PFSK-1 (cell line): ENCODE data around the gene CAB39.

Experiments used
- FOXP2 ChIP-seq: optimal IDR thresholded peaks from 2 replicates; pipeline ENCODE3; 2011; ENCODE audit warnings: borderline replicate concordance, control low read depth, inconsistent platforms; ENCODE audit not compliant: insufficient read depth; ENCODE audit errors: extremely low read length, extremely low read depth
- POLR2AphosphoS5 ChIP-seq: IDR thresholded peaks from 2 replicates; pipeline ENCODE4 v1.6.1; 2012; ENCODE audit warnings: low read depth, mild to moderate bottlenecking, control low read depth, low read length, moderate library complexity
- REST ChIP-seq, 2 experiments: IDR thresholded peaks; 2 replicates each; pipeline versions ENCODE4 v1.6.1 to v1.8.0; 2011 to 2012; ENCODE audit warnings: low read depth in 2 of 2, low read length in 2 of 2, control low read depth in 1 of 2, inconsistent platforms in 1 of 2, mild to moderate bottlenecking in 1 of 2, moderate library complexity in 1 of 2; ENCODE audit not compliant: insufficient read depth in 1 of 2
- SIN3A ChIP-seq: IDR thresholded peaks from 2 replicates; pipeline ENCODE4 v1.6.1; 2012; ENCODE audit warnings: mild to moderate bottlenecking, low read length, moderate library complexity, borderline replicate concordance; ENCODE audit not compliant: insufficient read depth
- TAF1 ChIP-seq: IDR thresholded peaks from 2 replicates; pipeline ENCODE4 v1.6.1; 2012; ENCODE audit warnings: low read length, control low read depth, borderline replicate concordance; ENCODE audit not compliant: insufficient read depth

The CAB39 gene

GRCh38 chr2:230722207-230722885, 9.7 kb downstream of the CAB39 start:
- TF ChIP-seq FOXP2 (no peak), SIN3A (no peak), POLR2AphosphoS5 (no peak), REST (IDR thresholded peaks at IDR 0.05; ENCODE audit: insufficient read depth in 1 of 2, low read depth in 2 of 2, low read length in 2 of 2) (no peak), TAF1 (no peak)

- TF ChIP-seq POLR2AphosphoS5 (no peak), TAF1 (no peak), SIN3A (no peak), REST (IDR thresholded peaks at IDR 0.05; ENCODE audit: insufficient read depth in 1 of 2, low read depth in 2 of 2, low read length in 2 of 2) (no peak), FOXP2 (no peak)
These were observed 10.7 kb downstream of the CAB39 start for GRCh38 chr2:230723363-230723762.

- no peak for TF ChIP-seq TAF1
- no peak for TF ChIP-seq FOXP2
- no peak for TF ChIP-seq REST (IDR thresholded peaks at IDR 0.05; ENCODE audit: insufficient read depth in 1 of 2, low read depth in 2 of 2, low read length in 2 of 2)
- TF ChIP-seq SIN3A: no peak
- TF ChIP-seq POLR2AphosphoS5: no peak
These were observed 18.9 kb downstream of the CAB39 start for GRCh38 chr2:230731512-230731911.

- no peak for TF ChIP-seq TAF1
- no peak for TF ChIP-seq FOXP2
- TF ChIP-seq REST (IDR thresholded peaks at IDR 0.05; ENCODE audit: insufficient read depth in 1 of 2, low read depth in 2 of 2, low read length in 2 of 2): no peak
These were observed 20.3 kb downstream of the CAB39 start for GRCh38 chr2:230732914-230733401.
